ENCODE data around the gene RPSA. TPM values are rescaled to one million over a fixed set of nuclear protein-coding genes. Genes with fewer than 3 reads are reported as not detected.
"Not testable (repeated sequence)": the region's sequence is repeated elsewhere in the genome, so short reads cannot be mapped to it uniquely, and the experiment has no call there.

RPSA gene
- total RNA-seq, 1 donor from 2014 or later, result 1,858 TPM

DNA sequence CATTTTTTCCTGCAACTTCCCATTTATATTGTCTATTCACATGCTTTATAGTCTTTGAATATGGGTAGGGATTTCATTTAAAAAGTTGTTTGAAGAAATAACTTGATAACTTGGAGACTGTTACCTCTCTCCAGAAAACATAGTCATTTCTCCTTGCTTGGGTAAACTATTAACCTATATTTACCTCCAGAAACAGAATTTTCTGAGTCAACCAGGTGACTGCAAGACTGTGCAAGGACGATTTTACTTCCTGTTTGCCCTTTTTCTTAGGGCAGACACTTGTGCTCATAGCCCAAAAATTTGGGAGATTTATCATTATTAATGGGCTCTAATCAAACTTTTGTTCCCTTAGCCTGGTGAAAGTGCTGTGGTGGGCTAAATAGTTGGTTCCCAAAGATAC is 46.6 kb downstream of the RPSA start:
- intact Hi-C loops (cut with micrococcal nuclease), result no loop called here

DNA sequence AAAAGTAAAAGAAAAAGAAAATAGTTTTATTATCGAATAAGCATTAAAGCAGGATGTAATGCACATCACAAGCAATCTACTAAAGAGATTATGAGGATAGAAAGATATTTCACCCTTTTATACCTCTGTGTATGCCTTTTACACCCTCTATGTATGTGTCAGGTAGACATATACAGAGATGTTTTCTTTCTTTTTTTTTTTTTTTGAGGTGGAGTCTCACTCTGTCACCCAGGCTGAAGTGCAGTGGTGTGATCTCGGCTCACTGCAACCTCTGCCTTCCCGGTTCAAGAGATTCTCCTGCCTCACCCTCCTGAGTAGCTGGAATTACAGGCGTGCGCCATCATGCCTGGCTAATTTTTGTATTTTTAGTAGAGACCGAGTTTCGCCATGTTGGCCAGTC is 47.4 kb downstream of the RPSA start:
- intact Hi-C loops (cut with micrococcal nuclease), result not testable (repeated sequence)

DNA sequence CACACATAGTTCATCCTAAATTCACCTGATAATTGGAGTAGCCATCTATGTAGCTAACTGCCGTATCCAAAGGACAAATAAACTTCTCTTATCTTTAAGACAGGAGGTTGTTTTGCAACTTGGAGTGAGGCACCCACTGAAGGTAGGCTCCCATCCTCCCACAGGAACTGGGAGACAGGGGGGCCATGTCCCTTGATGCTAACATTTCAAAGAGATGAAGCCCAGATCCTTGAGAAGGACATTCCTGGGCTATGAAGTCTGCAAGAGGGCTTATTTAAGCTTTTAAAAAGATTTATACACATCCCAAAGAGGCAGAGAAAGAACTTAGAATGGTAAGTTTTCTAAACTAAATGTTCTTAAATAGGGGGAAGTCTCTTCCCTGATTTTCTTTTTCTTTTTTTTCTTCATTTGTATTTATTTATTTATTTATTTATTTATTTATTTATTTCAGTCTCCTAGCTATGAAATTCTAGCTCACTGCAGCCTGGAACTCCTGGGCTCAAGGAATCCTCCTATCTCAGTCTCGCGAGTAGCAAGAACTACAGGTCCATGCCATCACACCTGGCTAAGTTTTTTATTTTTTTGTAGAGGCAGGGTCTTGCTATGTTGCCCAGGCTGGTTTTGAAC is 48.2 kb downstream of the RPSA start:
- intact Hi-C loops (cut with micrococcal nuclease), result no loop called here

DNA sequence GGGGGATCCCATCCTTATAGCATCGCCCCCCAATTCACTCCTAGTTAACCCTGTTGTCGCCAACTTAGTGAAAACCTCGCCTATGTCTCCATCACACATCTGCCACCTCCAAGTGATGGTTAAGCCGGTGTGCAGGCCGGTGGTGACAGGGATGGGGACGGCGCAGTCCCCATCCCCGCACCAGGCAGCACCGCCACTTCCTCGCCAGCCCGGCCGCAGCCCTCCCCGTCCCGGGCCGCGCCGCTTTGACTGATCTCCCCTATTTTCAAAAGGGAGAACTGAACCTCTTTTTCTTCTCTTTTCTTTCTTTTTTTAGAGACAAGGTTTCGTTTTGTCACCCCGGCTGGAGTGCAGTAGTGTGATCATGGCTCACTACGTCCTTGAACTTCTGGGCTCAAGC is 49.6 kb downstream of the RPSA start:
- intact Hi-C loops (cut with micrococcal nuclease), result no loop called here

DNA sequence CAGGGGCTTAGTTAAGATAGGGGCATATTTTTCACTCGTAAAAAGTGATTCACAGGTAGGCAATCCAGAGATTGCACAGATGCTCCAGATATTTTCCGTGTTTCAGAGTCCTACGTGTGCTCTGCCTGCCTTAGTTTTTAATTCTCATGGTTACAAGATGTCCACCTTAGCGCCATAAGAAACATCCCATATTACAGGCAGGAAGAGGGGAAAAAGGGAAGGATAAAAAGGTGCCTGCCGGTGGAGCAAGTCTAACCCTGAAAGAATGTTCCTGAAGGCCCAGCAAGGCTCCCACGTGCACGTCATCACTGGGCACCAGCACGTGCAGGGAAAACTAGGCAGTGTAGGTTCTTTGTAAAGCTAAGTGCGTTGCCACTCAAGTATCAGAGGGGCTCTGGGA is 50.8 kb downstream of the RPSA start:
- intact Hi-C loops (cut with micrococcal nuclease), result no loop called here

DNA sequence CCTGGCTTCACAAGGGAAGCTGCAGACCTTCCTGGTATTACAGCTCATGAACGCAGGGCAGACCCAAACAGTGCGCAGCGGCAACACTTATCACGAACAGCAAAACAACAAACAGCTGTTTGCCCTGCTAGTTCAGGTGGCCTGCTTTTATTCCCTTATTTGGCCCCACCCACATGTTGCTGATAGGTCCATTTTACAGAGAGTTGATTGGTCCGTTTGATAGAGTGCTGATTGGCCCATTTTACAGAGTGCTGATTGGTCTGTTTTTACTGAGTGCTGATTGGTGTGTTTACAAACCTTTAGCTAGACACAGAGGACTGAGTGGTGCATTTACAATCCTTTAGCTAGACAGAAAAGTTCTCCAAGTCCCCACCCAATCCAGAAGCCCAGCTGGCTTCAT is 52.1 kb downstream of the RPSA start:
- intact Hi-C loops (cut with micrococcal nuclease), result not testable (repeated sequence)

DNA sequence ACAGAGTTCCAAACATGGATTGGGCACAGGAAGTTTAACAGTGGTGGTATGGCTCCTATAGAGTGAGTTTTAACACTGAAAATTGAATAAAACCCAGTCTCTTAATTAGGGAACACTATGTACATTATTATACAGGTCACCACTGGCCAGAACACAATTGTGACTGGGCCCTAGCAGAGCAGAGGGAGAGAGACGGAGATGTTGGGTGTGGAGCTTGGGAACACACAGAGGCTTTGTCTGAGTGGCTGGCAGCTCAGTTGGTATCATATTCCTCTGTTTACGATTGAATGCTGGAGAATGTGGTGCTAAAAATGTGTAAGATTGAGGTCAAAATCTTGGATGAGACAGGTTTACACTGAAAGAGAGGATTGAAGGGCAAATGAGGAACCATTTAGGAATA is 54.2 kb downstream of the RPSA start:
- intact Hi-C loops (cut with micrococcal nuclease), result no loop called here

Other genes with a start within 250 kb of the RPSA start
- gene XIRP1, start 214.1 kb upstream of the RPSA start, total RNA-seq, result 0.11 and 0.14 TPM in 2 replicates
- 1.8 and 2.1 TPM in 2 replicates for gene CX3CR1, start 126.7 kb upstream of the RPSA start, total RNA-seq
- gene CCR8, start 77.0 kb upstream of the RPSA start, total RNA-seq, result 12.6 and 13.7 TPM in 2 replicates
- 44.2 and 44.3 TPM in 2 replicates for gene SLC25A38, start 23.4 kb upstream of the RPSA start, total RNA-seq
- gene MOBP, start 61.0 kb downstream of the RPSA start, total RNA-seq, result 0.05 TPM in 1 of 2 replicates, not detected in the other

Data from T-helper 2 cell treated with Interferon-gamma antibody and Interleukin-4, amounts not matched to agents 100 ng/mL and 5 ng/mL, for 36 hours (primary cell).